Dendritic cell treated with granulocyte-macrophage colony-stimulating factor and Interleukin-4, amounts not matched to agents 40 ng/mL and 50 ng/mL, for 4 days (primary cell): ENCODE results near the gene PRF1.

ENCODE experiments used
- H3K27ac Mint-ChIP-seq: one replicate; pipeline ENCODE4 v1.8.0; 2022; ENCODE audit warnings: mild to moderate bottlenecking, mixed read lengths
- H3K27me3 Mint-ChIP-seq: one replicate; pipeline ENCODE4 v1.8.0; 2022; ENCODE audit warnings: mild to moderate bottlenecking, mixed read lengths
- H3K36me3 Mint-ChIP-seq: one replicate; pipeline ENCODE4 v1.8.0; 2022; ENCODE audit warnings: low read depth, mixed read lengths
- H3K4me1 Mint-ChIP-seq: one replicate; pipeline ENCODE4 v1.8.0; 2022; ENCODE audit warnings: low read depth, mixed read lengths
- H3K4me3 Mint-ChIP-seq: one replicate; pipeline ENCODE4 v1.8.0; 2022; ENCODE audit warnings: mild to moderate bottlenecking, moderate library complexity, mixed read lengths
- H3K9me3 Mint-ChIP-seq: one replicate; pipeline ENCODE4 v1.8.0; 2022; ENCODE audit warnings: mixed read lengths
- intact Hi-C: fragments of 100-400 bp; cut with micrococcal nuclease; formaldehyde crosslinking; loops from one replicate; pipeline ENCODE4 v1.15.0; 2022

PRF1 gene

DNA sequence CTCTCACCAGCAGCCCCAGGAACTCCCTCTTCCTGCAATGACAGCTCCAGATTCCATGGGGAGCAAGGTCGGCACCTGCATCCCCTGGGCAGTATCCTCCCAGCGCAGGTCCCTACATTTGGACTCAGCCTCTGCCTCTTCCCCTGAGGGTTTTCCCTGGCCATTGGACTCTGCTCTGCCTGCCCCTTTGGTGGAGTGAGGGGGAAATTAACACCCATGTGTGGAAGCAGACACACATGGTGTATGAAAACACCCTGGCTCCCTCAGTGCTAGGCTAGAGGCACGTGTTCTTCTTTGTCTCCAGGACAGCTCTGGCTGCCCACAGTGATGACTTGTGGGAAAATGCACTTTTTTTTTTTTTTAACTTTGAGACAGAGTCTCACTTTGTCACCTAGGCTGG, 8.4 kb downstream of the PRF1 start:
- no peaks in the 10 kb centered on the region for H3K36me3 Mint-ChIP-seq
- H3K27me3 Mint-ChIP-seq: peaks cover 29% of the 10 kb centered on the region
- H3K27ac Mint-ChIP-seq: no peak overlapping the region
- intact Hi-C loops: no loop called here
- H3K4me3 Mint-ChIP-seq: no peak overlapping the region
- peaks cover 20% of the 10 kb centered on the region for H3K4me1 Mint-ChIP-seq
- H3K9me3 Mint-ChIP-seq: no peaks in the 10 kb centered on the region

DNA sequence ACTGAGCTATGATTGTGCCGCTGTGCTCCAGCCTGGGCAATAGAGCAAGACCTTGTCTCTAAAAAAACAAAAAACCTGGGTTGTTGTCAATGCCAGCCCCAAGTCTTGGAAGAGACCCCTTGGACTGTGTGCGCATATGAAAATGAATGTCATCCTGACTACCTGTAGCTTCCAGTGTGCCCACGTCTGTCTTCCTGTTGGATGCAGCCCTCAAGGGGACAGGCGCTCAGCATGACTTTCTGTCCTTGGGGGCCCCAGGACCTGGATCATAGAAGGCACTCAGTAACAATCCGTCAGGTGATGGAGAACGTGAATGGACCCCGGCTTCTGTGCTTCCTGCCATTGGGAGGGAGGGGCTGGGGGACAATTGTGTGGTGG, 9.0 kb downstream of the PRF1 start:
- H3K27ac Mint-ChIP-seq: no peak overlapping the region

DNA sequence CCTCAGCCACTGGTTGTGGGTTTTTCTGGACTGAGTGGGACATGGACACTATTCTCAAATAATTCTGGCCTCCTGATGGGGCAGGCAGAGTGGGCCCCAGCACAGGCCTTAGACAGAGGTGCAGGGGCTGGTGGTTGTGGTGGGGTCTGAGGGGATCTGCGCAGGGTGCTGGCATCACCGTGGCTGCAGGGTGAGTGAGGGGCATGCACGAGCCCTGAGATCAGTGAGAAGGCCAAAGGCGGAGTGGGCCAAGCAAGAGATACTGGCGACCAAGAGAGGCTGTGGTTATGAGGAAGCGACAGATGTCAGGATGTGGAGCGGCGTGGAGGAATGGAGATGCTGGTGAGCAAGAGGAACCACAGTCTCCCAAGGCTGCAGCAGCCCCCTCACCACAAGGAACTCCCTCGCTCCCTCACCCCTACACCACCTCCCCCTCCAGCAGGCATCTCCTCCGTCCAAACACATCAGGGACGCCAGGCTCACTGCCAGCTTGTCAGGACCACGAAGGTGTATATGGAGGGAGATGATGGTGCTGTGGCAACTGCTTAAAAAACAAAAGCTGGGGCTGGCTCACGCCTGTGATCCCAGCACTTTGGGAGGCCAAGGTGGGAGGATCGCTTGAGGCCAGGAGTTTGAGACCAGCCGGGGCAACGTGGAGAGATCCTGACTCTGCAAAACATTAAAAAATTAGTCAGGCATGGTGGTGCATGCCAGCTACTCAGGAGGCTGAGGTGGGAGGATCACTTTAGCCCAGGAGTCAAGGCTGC, 9.6 kb downstream of the PRF1 start:
- Mint-ChIP-seq H3K4me3 (no peak overlapping the region), H3K4me1 (peaks cover 32% of the 10 kb centered on the region), H3K27ac (no peak overlapping the region), H3K9me3 (no peaks in the 10 kb centered on the region), H3K27me3 (peaks cover 37% of the 10 kb centered on the region), H3K36me3 (no peaks in the 10 kb centered on the region)
- intact Hi-C loops: no loop called here

More for the DNA sequence above, 9.0 kb downstream of the PRF1 start:
- intact Hi-C loops: no loop called here
- Mint-ChIP-seq H3K9me3 (no peaks in the 10 kb centered on the region), H3K27me3 (peaks cover 35% of the 10 kb centered on the region), H3K36me3 (no peaks in the 10 kb centered on the region), H3K4me1 (peaks cover 26% of the 10 kb centered on the region), H3K4me3 (no peak overlapping the region)

DNA sequence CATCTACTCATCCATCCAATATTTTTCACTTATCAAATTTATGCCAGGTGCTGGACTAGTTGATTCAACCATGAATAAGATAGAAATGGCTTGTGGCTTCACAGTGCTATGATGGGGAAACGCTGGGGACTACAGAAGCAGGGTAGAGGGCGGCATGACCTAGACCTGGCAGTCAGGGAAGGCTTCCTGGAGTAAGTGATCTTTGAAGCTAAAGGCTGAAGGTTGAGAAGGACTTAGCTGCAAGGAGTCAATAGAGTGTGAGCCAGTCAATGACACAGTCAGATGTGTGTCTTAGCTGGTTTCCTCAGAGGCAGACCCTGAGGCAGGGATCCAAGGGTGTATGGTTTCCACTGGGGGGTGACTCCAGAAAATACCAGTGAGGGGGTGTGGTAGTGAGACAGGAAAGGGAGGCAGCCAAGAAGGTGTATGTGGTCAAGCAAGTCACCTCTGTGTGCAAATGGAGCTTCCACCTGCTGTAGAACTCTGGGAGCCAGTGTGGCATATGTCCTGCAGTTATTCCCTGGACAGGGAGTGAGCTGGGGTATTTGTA, 10.3 kb downstream of the PRF1 start:
- Mint-ChIP-seq H3K4me3 (no peak overlapping the region), H3K27ac (no peak overlapping the region), H3K9me3 (no peaks in the 10 kb centered on the region), H3K27me3 (peaks cover 41% of the 10 kb centered on the region), H3K36me3 (no peaks in the 10 kb centered on the region), H3K4me1 (peaks cover 33% of the 10 kb centered on the region)
- intact Hi-C loops: no loop called here

DNA sequence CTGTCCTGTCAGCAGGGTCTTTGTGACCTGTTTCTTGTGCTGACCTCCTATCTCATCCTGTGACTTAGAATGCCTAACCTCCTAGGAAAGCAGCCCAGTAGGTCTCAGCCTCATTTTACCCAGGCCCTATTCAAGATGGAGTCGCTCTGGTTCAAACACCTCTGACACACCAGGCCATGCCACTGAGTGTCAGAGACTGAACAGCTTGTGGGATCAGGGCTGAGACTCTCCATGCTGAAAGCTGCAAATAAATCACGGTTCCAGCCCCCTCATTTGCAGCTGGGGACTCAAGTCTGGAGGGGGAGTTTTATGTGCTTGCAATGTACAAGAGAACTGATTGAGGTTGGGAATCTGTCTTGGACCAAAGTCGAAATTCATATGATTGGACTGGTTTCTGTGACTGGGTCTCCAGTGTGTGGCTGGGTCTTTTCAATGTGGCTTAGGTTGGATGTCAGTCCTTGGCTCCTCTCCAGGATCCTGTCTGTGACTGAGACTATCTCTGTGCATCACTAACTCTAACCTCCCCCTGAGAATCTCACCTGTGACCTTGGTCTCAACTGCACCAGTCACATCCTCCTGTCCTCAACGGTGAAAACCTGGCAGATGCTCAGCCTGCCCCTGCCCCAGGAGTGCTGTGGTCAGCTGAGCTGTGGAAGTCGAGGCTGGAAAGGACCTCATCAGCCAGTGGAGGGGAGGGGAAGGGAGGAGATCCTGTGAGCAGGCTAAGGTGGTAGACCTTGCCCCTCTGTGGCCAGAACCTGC, 11.7 kb downstream of the PRF1 start:
- Mint-ChIP-seq H3K27me3 (peaks cover 42% of the 10 kb centered on the region), H3K9me3 (no peaks in the 10 kb centered on the region), H3K36me3 (no peaks in the 10 kb centered on the region), H3K4me3 (no peak overlapping the region), H3K27ac (no peak overlapping the region), H3K4me1 (peaks cover 33% of the 10 kb centered on the region)
- intact Hi-C loops: no loop called here

DNA sequence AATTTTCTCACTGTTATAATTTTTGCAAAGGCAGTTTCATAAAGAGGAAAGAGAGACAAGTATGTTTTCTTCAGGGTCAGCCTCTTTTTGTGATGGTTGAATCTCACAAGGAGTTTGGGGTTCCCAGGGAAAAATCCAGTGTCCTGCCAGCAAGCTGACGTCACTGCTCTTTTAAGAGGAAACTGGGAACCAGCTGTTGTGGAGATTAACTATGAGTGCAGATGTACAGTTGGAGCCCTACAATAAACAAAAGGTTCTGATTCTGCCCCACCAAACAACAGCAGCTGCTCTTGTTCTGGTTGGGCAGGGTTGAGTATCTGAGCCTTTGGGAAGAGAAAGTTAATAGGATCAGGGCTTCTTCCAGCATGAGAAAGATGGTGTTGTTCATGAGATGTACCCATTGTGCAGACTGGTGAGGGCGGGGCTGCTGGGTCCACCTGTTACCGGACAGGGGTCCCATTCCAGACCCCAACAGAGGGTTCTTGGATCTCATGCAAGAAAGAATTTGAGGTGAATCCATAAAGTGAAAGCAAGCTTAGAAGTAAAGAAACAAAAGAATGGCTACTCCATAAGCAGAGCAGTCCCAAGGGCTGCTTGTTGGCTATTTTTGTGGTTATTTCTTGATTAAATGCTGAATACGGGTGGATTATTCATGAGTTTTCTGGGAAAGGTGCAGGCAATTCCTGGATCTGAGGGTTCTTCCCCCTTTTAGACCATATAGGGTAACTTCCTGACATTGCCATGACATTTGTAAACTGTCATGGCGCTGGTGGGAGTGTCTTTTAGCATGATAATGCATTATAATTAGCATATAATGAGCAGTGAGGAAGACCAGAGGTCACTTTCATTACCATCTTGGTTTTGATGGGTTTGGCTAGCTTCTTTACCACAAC, 12.5 kb downstream of the PRF1 start:
- intact Hi-C loops: no loop called here
- peaks cover 41% of the 10 kb centered on the region for H3K4me1 Mint-ChIP-seq
- H3K27me3 Mint-ChIP-seq: peaks cover 43% of the 10 kb centered on the region
- no peak overlapping the region for H3K27ac Mint-ChIP-seq
- no peaks in the 10 kb centered on the region for H3K9me3 Mint-ChIP-seq
- no peak overlapping the region for H3K4me3 Mint-ChIP-seq
- no peaks in the 10 kb centered on the region for H3K36me3 Mint-ChIP-seq

DNA sequence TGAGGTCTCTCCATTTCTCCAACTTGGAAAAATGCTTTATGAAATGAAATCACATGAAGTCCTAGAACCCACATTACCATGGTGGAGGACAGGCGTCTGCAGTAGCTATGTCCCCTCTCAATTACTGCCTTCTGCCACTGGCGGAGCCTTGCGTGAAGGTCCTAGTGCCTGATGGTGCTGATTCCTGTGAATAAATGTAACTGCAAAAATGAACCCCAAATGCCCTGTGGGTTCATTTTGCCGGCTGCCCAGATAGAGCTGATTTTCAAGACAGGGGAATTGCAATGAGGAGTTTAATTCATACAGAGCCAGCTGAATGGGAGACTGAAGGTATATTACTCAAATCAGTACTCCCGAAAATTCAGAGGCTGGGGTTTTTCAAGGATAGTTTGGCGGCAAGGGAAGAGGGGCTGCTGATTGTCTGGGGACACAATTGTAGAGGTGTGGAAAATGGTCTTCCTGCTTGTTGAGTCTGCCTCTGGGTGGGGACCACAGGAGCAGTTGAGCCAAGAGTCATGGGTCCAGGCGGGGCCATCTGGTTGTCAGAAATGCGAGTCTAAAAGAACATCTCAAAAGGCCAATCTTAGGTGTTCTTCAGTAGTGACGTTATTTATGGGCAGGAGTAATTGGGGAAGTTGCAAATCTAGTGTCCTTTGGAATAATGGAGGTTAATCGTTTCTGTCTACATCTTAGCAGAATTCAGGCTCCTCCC, 13.5 kb downstream of the PRF1 start:
- peaks cover 40% of the 10 kb centered on the region for H3K27me3 Mint-ChIP-seq
- peaks cover 45% of the 10 kb centered on the region for H3K4me1 Mint-ChIP-seq
- intact Hi-C loops: no loop called here
- no peaks in the 10 kb centered on the region for H3K9me3 Mint-ChIP-seq
- H3K36me3 Mint-ChIP-seq: no peaks in the 10 kb centered on the region
- H3K4me3 Mint-ChIP-seq: no peak overlapping the region
- no peak overlapping the region for H3K27ac Mint-ChIP-seq

DNA sequence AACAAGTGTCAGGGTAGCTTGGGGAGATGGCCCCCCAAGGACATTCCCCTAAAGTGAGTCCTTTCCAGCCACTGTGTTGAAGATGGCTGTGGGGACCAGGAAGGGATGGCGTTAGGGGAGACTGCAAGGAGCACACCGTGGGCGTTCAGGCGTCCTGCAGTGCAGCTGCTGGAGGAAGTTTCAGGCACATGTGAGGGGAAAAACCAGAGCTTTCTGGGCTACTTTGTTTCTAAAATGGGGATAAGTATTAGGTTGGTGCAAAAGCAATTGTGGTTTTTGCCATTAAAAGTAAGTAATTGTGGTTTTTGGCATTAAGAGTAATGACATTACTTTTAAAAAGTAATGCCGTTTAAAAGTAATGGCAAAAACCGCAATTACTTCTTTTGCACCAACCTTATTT, 14.3 kb downstream of the PRF1 start:
- H3K9me3 Mint-ChIP-seq: no peaks in the 10 kb centered on the region
- H3K4me3 Mint-ChIP-seq: no peak overlapping the region
- peaks cover 45% of the 10 kb centered on the region for H3K4me1 Mint-ChIP-seq
- H3K27me3 Mint-ChIP-seq: peaks cover 39% of the 10 kb centered on the region
- intact Hi-C loops: no loop called here
- no peaks in the 10 kb centered on the region for H3K36me3 Mint-ChIP-seq
- no peak overlapping the region for H3K27ac Mint-ChIP-seq

DNA sequence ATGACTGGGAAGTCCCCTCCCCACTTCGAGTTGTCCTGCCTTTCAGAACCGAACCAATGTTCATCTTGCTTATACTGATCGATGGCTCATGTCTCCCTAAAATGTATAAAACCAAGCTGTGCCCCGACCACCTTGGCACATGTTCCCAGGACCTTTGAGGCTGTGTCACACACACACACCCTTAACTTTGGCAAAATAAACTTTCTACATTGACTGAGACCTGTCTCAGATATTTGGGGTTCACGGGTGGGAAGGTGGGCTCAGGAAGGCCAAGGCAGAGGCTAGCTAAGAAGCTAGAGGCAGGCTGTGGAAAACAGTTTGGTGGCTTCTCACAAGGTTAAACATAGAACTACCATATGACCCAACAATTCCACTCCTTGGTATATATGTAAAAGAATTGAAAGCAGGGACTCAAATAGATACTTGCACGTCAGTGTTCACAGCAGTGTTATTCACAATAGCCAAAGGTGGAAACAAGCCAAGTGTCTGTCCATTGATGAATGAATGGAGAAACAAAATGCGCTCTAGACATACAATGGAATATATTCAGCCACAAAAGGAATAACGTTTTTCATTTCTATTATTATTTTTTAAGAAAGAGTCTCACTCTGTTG, 15.4 kb downstream of the PRF1 start:
- no peaks in the 10 kb centered on the region for H3K9me3 Mint-ChIP-seq
- H3K27ac Mint-ChIP-seq: no peak overlapping the region
- no peak overlapping the region for H3K4me3 Mint-ChIP-seq

DNA sequence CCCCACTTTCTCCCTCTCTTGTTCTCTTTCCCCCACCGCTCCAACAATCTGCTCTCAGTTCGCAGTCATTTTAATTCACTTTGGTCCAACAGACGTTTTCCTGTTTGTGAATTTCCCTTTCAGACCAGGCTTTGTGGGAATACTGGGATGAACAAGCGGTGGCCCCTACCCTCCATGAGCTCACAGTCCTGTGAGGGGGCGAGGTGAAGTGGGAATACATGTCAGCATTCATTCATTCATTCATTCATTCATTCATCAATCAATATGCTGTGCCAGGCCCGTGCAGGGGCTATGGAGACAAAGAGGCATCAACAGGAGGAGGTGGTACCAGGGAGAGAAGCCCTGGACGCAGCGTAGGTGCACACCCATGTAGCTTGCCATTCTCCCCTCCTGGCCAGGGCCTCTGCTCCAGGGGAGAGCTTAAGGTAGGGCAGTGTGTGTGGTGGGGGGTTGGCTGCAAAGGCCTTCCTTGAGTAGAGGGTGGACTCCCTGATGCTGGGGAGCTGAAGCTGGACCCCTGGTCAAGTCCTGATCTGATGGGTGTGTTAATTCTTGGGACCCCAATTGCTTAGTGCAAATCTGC, 16.1 kb downstream of the PRF1 start:
- no peak overlapping the region for H3K4me3 Mint-ChIP-seq

More for the DNA sequence above, 15.4 kb downstream of the PRF1 start:
- Mint-ChIP-seq H3K36me3 (no peaks in the 10 kb centered on the region), H3K27me3 (peaks cover 36% of the 10 kb centered on the region), H3K4me1 (peaks cover 35% of the 10 kb centered on the region)
- intact Hi-C loops: no loop called here

DNA sequence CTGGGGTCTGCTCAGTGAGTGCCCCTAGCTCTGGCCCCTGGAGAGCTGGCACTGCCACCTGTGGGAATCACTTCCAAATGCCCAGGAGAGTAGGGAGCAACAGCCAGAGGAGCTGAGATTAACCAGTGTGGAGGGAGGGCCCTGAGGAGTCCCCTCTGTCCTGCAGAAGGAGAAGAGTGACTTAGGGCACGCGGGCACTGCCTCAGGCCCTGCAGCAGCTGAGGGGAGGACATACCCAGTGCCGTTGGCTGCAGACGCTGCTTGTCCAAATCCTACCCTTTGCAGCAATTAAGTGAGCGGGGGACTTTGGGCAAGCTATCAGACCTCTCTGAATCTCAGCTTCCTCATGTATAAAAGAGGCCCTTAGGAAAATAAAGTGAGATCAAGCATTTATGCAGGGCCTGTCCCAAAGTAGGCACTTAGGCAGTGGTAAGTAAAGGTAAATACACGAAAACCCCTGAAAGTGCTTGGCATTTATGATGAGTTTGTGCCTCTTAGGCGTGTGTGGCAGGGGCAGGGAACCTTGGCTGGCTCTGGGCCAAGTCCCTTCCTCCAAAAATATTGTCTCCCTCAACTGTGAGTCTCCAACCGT, 16.9 kb downstream of the PRF1 start:
- H3K9me3 Mint-ChIP-seq: no peaks in the 10 kb centered on the region
- H3K4me1 Mint-ChIP-seq: peaks cover 35% of the 10 kb centered on the region
- peaks cover 29% of the 10 kb centered on the region for H3K27me3 Mint-ChIP-seq
- no peak overlapping the region for H3K27ac Mint-ChIP-seq
- intact Hi-C loops: no loop called here
- H3K36me3 Mint-ChIP-seq: no peaks in the 10 kb centered on the region
- no peak overlapping the region for H3K4me3 Mint-ChIP-seq

More for the DNA sequence above, 16.1 kb downstream of the PRF1 start:
- no peaks in the 10 kb centered on the region for H3K36me3 Mint-ChIP-seq
- no peaks in the 10 kb centered on the region for H3K9me3 Mint-ChIP-seq
- peaks cover 35% of the 10 kb centered on the region for H3K4me1 Mint-ChIP-seq
- no peak overlapping the region for H3K27ac Mint-ChIP-seq
- H3K27me3 Mint-ChIP-seq: peaks cover 35% of the 10 kb centered on the region
- intact Hi-C loops: no loop called here

DNA sequence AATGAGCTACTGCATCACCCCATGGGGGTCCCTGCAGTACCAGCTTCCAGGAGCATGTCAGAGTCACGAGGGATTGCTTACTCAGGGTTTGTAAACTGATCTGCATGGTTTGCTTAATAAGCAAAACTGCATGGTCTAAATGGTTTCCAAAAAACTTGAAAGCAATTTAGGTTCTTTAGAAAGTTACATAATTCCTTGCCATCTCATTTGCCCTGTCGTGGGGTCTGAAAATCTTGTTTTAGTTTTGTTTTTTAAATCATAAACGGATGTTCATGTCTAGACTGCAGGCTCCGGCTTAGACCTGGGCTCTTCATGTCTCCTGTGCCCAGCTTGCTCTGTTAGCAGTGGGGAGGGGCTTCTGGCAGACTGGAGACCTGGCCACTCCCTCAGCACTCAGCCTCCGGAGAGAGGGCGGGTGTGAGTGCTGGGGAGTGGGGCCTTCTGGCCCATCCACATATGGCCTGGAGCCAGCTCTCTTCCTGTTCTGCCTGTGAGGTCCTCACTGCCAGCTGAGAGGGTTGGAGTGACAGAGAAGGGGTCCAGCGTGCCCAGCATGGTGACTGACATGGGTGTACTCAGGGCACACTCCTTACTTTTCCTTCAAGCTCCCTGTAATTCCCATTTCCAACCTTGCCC, 17.5 kb downstream of the PRF1 start:
- Mint-ChIP-seq H3K27ac (no peak overlapping the region), H3K4me1 (peaks cover 36% of the 10 kb centered on the region), H3K9me3 (no peaks in the 10 kb centered on the region), H3K27me3 (peaks cover 26% of the 10 kb centered on the region), H3K36me3 (no peaks in the 10 kb centered on the region), H3K4me3 (no peak overlapping the region)
- intact Hi-C loops: no loop called here
